ENCODE results near the gene GYG2. TPM values are rescaled to one million over a fixed set of nuclear protein-coding genes. Genes with fewer than 3 reads are reported as not detected.
"Not testable (repeated sequence)": the region's sequence is repeated elsewhere in the genome, so short reads cannot be mapped to it uniquely, and the experiment has no call there.

Gene GYG2
- total and polyA plus RNA-seq, 2 donors (not counting 1 experiment from before 2014, with no cell fraction given) = 8.9 to 10.6 TPM

DNA sequence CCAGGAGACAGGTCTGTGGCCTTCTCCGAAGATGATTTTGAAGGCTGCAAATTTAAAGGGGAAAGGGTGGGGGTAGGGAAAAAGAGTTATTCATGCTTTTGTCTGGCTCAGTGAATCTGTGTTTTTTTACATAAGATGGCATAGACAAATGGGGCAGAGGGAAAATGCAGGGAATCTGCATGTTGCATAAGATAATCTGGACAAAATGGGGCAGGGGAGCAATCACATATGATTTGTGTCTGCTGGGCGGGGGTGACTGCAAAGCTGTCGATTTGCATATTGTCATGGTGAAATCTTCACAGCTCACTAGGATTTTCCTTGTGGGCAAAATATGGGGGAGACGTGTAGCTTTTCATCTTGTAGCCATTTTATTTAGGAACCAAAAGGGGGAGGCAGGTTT lies 29.4 kb upstream of the GYG2 start:
- H3K27me3 ChIP-seq (ENCODE audit: control insufficient read depth, insufficient read depth, low read length) = no peaks in the 10 kb centered on the region
- no peak overlapping the region for H2AFZ ChIP-seq (ENCODE audit: low read length)
- H3K27ac ChIP-seq (ENCODE audit: insufficient read depth, low read length) = no peak overlapping the region
- H3K9me3 ChIP-seq (ENCODE audit: control insufficient read depth, insufficient read depth, low read depth, low read length) = no peaks in the 10 kb centered on the region
- H3K4me3 ChIP-seq (replicated peaks in 1 of 4; ENCODE audit: control extremely low read depth in 1 of 4, insufficient read depth in 1 of 4, low read depth in 3 of 4, low read length in 4 of 4) = no peak overlapping the region
- no peaks in the 10 kb centered on the region for H4K20me1 ChIP-seq (ENCODE audit: control insufficient read depth, extremely low read depth, insufficient read depth, low read length)
- H3K79me2 ChIP-seq (ENCODE audit: control insufficient read depth, insufficient read depth, low read length) = no peaks in the 10 kb centered on the region
- TF ChIP-seq, protein P1, sequence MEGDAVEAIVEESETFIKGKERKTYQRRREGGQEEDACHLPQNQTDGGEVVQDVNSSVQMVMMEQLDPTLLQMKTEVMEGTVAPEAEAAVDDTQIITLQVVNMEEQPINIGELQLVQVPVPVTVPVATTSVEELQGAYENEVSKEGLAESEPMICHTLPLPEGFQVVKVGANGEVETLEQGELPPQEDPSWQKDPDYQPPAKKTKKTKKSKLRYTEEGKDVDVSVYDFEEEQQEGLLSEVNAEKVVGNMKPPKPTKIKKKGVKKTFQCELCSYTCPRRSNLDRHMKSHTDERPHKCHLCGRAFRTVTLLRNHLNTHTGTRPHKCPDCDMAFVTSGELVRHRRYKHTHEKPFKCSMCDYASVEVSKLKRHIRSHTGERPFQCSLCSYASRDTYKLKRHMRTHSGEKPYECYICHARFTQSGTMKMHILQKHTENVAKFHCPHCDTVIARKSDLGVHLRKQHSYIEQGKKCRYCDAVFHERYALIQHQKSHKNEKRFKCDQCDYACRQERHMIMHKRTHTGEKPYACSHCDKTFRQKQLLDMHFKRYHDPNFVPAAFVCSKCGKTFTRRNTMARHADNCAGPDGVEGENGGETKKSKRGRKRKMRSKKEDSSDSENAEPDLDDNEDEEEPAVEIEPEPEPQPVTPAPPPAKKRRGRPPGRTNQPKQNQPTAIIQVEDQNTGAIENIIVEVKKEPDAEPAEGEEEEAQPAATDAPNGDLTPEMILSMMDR (conservative IDR thresholded peaks at IDR 0.05 in 1 of 2, IDR thresholded peaks at IDR 0.05 in 1 of 2; ENCODE audit: low read depth in 1 of 2, low read length in 2 of 2) = no peak
- TF ChIP-seq EZH2 (IDR thresholded peaks at IDR 0.05; ENCODE audit: low read length, missing control alignments) = no peak
- no peak overlapping the region for H3K9ac ChIP-seq (ENCODE audit: insufficient read depth, low read length)
- DNase-seq (ENCODE audit: low read depth in 2 of 2) = no peak
- no peaks in the 10 kb centered on the region for H3K36me3 ChIP-seq (ENCODE audit: control insufficient read depth, insufficient read depth, low read length)
- no peak overlapping the region for H3K4me2 ChIP-seq (ENCODE audit: extremely low read depth, insufficient read depth, low read length)
- H3K4me1 ChIP-seq (ENCODE audit: control insufficient read depth, extremely low read depth, insufficient read depth, low read length) = no peaks in the 10 kb centered on the region

DNA sequence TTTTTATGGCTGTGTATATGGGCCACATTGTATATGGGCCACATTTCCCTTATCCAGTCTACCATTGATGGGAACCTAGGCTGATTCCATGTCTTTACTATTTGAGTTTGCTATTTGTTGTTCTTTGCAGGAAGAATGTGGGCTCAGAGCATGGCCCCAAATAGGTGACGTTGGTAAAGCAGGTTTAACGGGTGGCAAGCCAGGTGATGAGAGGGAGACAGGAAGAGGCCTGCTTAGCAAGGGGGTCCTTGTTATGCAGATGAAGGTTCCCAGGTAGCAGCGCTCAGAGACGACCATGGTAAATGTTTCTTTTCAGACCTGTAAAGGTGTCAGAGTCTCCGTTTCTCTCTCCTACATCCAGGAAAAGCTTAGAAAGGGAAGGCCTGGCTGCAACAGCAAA lies 28.8 kb upstream of the GYG2 start:
- not testable (repeated sequence) for H2AFZ ChIP-seq (ENCODE audit: low read length); H3K9me3 ChIP-seq (ENCODE audit: control insufficient read depth, insufficient read depth, low read depth, low read length); DNase-seq (ENCODE audit: low read depth in 2 of 2); H3K79me2 ChIP-seq (ENCODE audit: control insufficient read depth, insufficient read depth, low read length); H3K4me3 ChIP-seq (replicated peaks in 1 of 4; ENCODE audit: control extremely low read depth in 1 of 4, insufficient read depth in 1 of 4, low read depth in 3 of 4, low read length in 4 of 4); H3K9ac ChIP-seq (ENCODE audit: insufficient read depth, low read length); H3K27me3 ChIP-seq (ENCODE audit: control insufficient read depth, insufficient read depth, low read length); H4K20me1 ChIP-seq (ENCODE audit: control insufficient read depth, extremely low read depth, insufficient read depth, low read length); H3K36me3 ChIP-seq (ENCODE audit: control insufficient read depth, insufficient read depth, low read length); H3K4me2 ChIP-seq (ENCODE audit: extremely low read depth, insufficient read depth, low read length); H3K27ac ChIP-seq (ENCODE audit: insufficient read depth, low read length); H3K4me1 ChIP-seq (ENCODE audit: control insufficient read depth, extremely low read depth, insufficient read depth, low read length)

DNA sequence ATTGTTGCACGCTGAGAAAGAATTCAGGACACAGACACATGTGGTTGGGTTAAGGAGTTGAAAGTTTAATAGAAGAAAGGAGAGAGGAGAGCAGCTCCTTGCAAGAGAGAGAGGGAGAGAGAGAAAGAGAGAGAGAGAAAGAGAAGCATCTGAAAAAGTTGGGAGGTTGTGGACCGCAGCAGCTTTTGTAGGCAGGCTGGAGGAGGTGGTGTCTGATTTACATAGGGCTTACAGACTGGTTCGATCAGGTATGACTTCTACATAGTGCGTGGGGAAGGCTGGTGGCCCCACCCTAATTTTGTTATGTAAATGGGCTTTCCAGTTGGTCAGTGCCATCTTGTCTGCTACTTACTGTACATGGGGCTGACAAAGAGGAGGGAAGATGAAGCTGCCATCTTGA lies 27.5 kb upstream of the GYG2 start:
- no peak overlapping the region for H3K4me2 ChIP-seq (ENCODE audit: extremely low read depth, insufficient read depth, low read length)

DNA sequence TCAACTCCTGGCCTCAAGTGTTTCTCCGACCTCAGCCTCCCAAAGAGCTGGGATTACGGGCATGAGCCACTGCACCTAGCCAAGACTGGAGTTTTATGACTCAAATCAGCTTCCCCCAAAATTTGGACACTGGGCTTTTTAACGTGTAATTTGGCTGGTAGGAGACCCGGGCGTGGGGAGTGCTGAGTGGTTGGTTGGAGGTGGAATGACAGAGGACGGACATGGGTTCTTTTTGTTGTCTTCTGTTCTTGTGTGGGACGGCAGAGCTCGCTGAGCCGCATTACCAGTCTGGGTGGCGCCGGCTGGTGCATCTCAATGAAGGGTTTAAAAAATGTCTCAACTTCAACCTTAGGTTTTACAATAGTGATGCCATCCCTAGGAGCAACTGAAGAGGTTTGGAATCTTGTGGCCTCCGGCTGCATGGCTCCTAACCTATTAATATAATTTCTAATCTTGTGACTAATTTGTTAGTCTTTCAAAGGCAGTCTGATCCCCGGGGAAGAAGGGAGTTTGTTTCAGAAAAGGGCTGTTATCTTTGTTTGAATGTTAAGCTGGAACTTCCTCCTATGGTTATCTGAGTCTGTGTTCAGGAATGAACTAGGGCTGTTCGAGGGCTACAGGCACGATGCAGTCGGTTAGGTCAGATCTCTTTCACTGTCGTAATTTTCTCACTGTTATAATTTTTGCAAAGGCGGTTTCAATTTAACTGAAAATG lies 26.2 kb upstream of the GYG2 start:
- not testable (repeated sequence) for H4K20me1 ChIP-seq (ENCODE audit: control insufficient read depth, extremely low read depth, insufficient read depth, low read length)

More for the DNA sequence above, 27.5 kb upstream of the GYG2 start:
- no peak overlapping the region for H3K27ac ChIP-seq (ENCODE audit: insufficient read depth, low read length)
- H3K9ac ChIP-seq (ENCODE audit: insufficient read depth, low read length) = no peak overlapping the region
- H3K36me3 ChIP-seq (ENCODE audit: control insufficient read depth, insufficient read depth, low read length) = no peaks in the 10 kb centered on the region
- no peaks in the 10 kb centered on the region for H3K4me1 ChIP-seq (ENCODE audit: control insufficient read depth, extremely low read depth, insufficient read depth, low read length)
- no peaks in the 10 kb centered on the region for H3K79me2 ChIP-seq (ENCODE audit: control insufficient read depth, insufficient read depth, low read length)
- TF ChIP-seq, protein P1 (conservative IDR thresholded peaks at IDR 0.05 in 1 of 2, IDR thresholded peaks at IDR 0.05 in 1 of 2; ENCODE audit: low read depth in 1 of 2, low read length in 2 of 2) = no peak
- TF ChIP-seq EZH2 (IDR thresholded peaks at IDR 0.05; ENCODE audit: low read length, missing control alignments) = no peak
- no peaks in the 10 kb centered on the region for H4K20me1 ChIP-seq (ENCODE audit: control insufficient read depth, extremely low read depth, insufficient read depth, low read length)
- H3K9me3 ChIP-seq (ENCODE audit: control insufficient read depth, insufficient read depth, low read depth, low read length) = no peaks in the 10 kb centered on the region
- H3K4me3 ChIP-seq (replicated peaks in 1 of 4; ENCODE audit: control extremely low read depth in 1 of 4, insufficient read depth in 1 of 4, low read depth in 3 of 4, low read length in 4 of 4) = no peak overlapping the region
- no peak overlapping the region for H2AFZ ChIP-seq (ENCODE audit: low read length)
- H3K27me3 ChIP-seq (ENCODE audit: control insufficient read depth, insufficient read depth, low read length) = no peaks in the 10 kb centered on the region
- no peak for DNase-seq (ENCODE audit: low read depth in 2 of 2)

DNA sequence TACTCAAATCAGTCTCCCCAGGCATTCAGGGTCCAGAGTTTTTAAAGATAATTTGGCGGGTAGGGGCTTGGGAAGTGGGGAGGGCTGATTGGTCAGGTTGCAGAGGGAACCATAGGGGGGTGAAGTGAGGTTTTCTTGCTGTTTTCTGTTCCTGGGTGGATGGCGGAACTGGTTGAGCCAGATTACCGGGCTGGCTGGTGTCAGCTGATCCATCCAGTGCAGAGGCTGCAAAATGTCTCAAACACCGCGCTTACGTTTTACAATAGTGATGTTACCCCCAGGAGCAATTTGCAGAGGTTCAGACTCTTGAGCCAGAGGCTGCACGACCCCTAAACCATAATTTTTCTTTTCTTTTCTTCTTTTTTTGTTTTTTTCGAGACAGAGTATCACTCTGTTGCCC lies 25.2 kb upstream of the GYG2 start:
- H4K20me1 ChIP-seq (ENCODE audit: control insufficient read depth, extremely low read depth, insufficient read depth, low read length); H3K4me1 ChIP-seq (ENCODE audit: control insufficient read depth, extremely low read depth, insufficient read depth, low read length); H3K9ac ChIP-seq (ENCODE audit: insufficient read depth, low read length); DNase-seq (ENCODE audit: low read depth in 2 of 2); H3K27ac ChIP-seq (ENCODE audit: insufficient read depth, low read length); H3K27me3 ChIP-seq (ENCODE audit: control insufficient read depth, insufficient read depth, low read length); H3K9me3 ChIP-seq (ENCODE audit: control insufficient read depth, insufficient read depth, low read depth, low read length); H3K4me2 ChIP-seq (ENCODE audit: extremely low read depth, insufficient read depth, low read length); H3K36me3 ChIP-seq (ENCODE audit: control insufficient read depth, insufficient read depth, low read length); H3K4me3 ChIP-seq (replicated peaks in 1 of 4; ENCODE audit: control extremely low read depth in 1 of 4, insufficient read depth in 1 of 4, low read depth in 3 of 4, low read length in 4 of 4); H3K79me2 ChIP-seq (ENCODE audit: control insufficient read depth, insufficient read depth, low read length); H2AFZ ChIP-seq (ENCODE audit: low read length): not testable (repeated sequence)

More for the DNA sequence above, 26.2 kb upstream of the GYG2 start:
- not testable (repeated sequence) for H3K27me3 ChIP-seq (ENCODE audit: control insufficient read depth, insufficient read depth, low read length); H2AFZ ChIP-seq (ENCODE audit: low read length); H3K4me1 ChIP-seq (ENCODE audit: control insufficient read depth, extremely low read depth, insufficient read depth, low read length); H3K9me3 ChIP-seq (ENCODE audit: control insufficient read depth, insufficient read depth, low read depth, low read length); H3K4me2 ChIP-seq (ENCODE audit: extremely low read depth, insufficient read depth, low read length); H3K27ac ChIP-seq (ENCODE audit: insufficient read depth, low read length); H3K79me2 ChIP-seq (ENCODE audit: control insufficient read depth, insufficient read depth, low read length); H3K9ac ChIP-seq (ENCODE audit: insufficient read depth, low read length); H3K4me3 ChIP-seq (replicated peaks in 1 of 4; ENCODE audit: control extremely low read depth in 1 of 4, insufficient read depth in 1 of 4, low read depth in 3 of 4, low read length in 4 of 4); H3K36me3 ChIP-seq (ENCODE audit: control insufficient read depth, insufficient read depth, low read length)
- DNase-seq (ENCODE audit: low read depth in 2 of 2) = peak in 1 of 2 donors; percentile 56
